GM12878 (cell line): ENCODE measurements around the gene TGFB3.

Experiments
- CTCF ChIP-seq, 3 experiments: IDR thresholded peaks in 2 of 3; conservative IDR thresholded peaks in 1 of 3; 2 replicates each; pipeline ENCODE4 v1.5.1; 2011; ENCODE audit warnings: low read depth in 3 of 3, low read length in 3 of 3, mild to moderate bottlenecking in 3 of 3, control low read depth in 2 of 3, moderate library complexity in 2 of 3, inconsistent platforms in 1 of 3, mixed read lengths in 1 of 3; ENCODE audit not compliant: control insufficient read depth in 2 of 3, insufficient read depth in 1 of 3; ENCODE audit errors: extremely low read depth in 1 of 3
- ELK1 ChIP-seq: IDR thresholded peaks from 2 replicates; pipeline ENCODE4 v1.6.1; 2012; ENCODE audit warnings: low read depth, low read length, improper control_type of control experiment
- EP300 ChIP-seq, 2 experiments: fragments of 150-350 bp in 1 of 2; IDR thresholded peaks; 2 replicates each; pipeline ENCODE4 v1.6.1; 2011 to 2012; ENCODE audit warnings: low read depth in 2 of 2, low read length in 2 of 2, borderline replicate concordance in 1 of 2, improper control_type of control experiment in 1 of 2, inconsistent platforms in 1 of 2; ENCODE audit not compliant: control insufficient read depth in 1 of 2
- EZH2 ChIP-seq: IDR thresholded peaks from 2 replicates; pipeline ENCODE4 v1.6.1; 2012; ENCODE audit warnings: low read depth, mild to moderate bottlenecking, control low read depth, inconsistent platforms, low read length, borderline replicate concordance; ENCODE audit not compliant: control insufficient read depth
- FOXK2 ChIP-seq: fragments of 450-650 bp; IDR thresholded peaks from 2 replicates; pipeline ENCODE4 v1.6.1; 2017; ENCODE audit warnings: mild to moderate bottlenecking, moderate library complexity
- MAX ChIP-seq: IDR thresholded peaks from 2 replicates; pipeline ENCODE4 v1.6.1; 2012; ENCODE audit warnings: low read depth, low read length, improper control_type of control experiment
- MEF2A ChIP-seq: IDR thresholded peaks from 2 replicates; pipeline ENCODE4 v1.6.1; 2011; ENCODE audit warnings: low read depth, mild to moderate bottlenecking, low read length, moderate library complexity; ENCODE audit not compliant: insufficient read depth
- POLR2A ChIP-seq: IDR thresholded peaks from 2 replicates; pipeline ENCODE4 v1.6.1; 2011; ENCODE audit warnings: low read depth, mild to moderate bottlenecking, low read length
- POLR2AphosphoS5 ChIP-seq: IDR thresholded peaks from 2 replicates; pipeline ENCODE4 v1.6.1; 2011; ENCODE audit warnings: mild to moderate bottlenecking, low read length, inconsistent platforms
- USF1 ChIP-seq: IDR thresholded peaks from 2 replicates; pipeline ENCODE4 v1.6.1; 2011; ENCODE audit warnings: borderline replicate concordance, low read depth, mild to moderate bottlenecking, moderate library complexity, mixed read lengths, low read length; ENCODE audit not compliant: insufficient read depth; ENCODE audit errors: extremely low read length
- YBX1 ChIP-seq: fragments of 450-650 bp; IDR thresholded peaks from 2 replicates; pipeline ENCODE4 v1.6.1; 2016; ENCODE audit warnings: antibody characterized with exemption
- ZNF274 ChIP-seq: IDR thresholded peaks from one replicate; pipeline ENCODE4 v1.8.0; 2011; ENCODE audit not compliant: insufficient read length, insufficient read depth

- TF ChIP-seq POLR2AphosphoS5 (no peak), ELK1 (no peak), POLR2A (peak; percentile 50; the same call in 1 of the 2 replicates), MAX (peak; percentile 53), ZNF274 (no peak), CTCF (IDR thresholded peaks at IDR 0.05 in 2 of 3, conservative IDR thresholded peaks at IDR 0.05 in 1 of 3; ENCODE audit: control insufficient read depth in 2 of 3, extremely low read depth in 1 of 3, insufficient read depth in 1 of 3, low read depth in 3 of 3, low read length in 3 of 3) (no peak), FOXK2 (no peak), USF1 (no peak), YBX1 (no peak), EP300 (IDR thresholded peaks at IDR 0.05; ENCODE audit: borderline replicate concordance in 1 of 2, control insufficient read depth in 1 of 2, low read depth in 2 of 2, low read length in 2 of 2) (no peak), EZH2 (no peak), MEF2A (no peak)
Observed at GRCh38 chr14:75985618-75986438, 4.0 kb upstream of the TGFB3 start, which contains the start of gene IFT43.
